ENCODE measurements around the gene SEMA4D. TPM values are rescaled to one million over a fixed set of nuclear protein-coding genes. Genes with fewer than 3 reads are reported as not detected.

Gene SEMA4D
- total and polyA plus RNA-seq, 7 donors: 1.4 to 35.1 (median 4.6) TPM

DNA sequence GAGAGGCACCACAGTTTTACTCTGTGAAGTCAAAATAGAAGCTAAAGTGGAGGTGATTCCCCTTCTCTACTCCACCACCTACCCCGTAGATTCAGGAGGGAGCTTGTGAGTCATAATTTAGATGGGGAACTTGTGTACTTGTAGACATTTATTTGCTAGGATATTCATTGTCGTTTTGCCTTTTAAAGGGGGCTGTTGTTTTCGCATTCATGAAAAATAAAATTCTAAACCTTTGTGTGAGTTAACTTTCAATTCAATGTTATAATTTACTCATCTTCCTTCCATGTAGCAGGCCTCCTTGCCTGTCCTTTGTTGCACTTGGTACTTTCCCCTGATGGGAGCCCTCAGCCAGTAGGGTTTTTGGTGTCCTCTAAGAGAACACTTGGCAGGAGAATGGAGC, 157.6 kb downstream of the SEMA4D start:
- H3K27ac ChIP-seq: no peak overlapping the region
- H3K4me3 ChIP-seq: no peak overlapping the region
- H3K27me3 ChIP-seq: no peaks in the 10 kb centered on the region
- TF ChIP-seq EP300 (IDR thresholded peaks at IDR 0.05) (no peak), POLR2AphosphoS5 (IDR thresholded peaks at IDR 0.05) (no peak)
- H3K36me3 ChIP-seq: peaks cover 17 to 100% (median 49%) of the 10 kb centered on the region in 4 donors
- DNase-seq: no peak
- WGBS, 2 donors: 85 to 92% methylated on average over 3 of the region's 3 CpGs
- H3K9me3 ChIP-seq: no peaks in the 10 kb centered on the region
- intact Hi-C loops (cut with DNase I): no loop called here
- H3K4me1 ChIP-seq: no peaks in the 10 kb centered on the region

DNA sequence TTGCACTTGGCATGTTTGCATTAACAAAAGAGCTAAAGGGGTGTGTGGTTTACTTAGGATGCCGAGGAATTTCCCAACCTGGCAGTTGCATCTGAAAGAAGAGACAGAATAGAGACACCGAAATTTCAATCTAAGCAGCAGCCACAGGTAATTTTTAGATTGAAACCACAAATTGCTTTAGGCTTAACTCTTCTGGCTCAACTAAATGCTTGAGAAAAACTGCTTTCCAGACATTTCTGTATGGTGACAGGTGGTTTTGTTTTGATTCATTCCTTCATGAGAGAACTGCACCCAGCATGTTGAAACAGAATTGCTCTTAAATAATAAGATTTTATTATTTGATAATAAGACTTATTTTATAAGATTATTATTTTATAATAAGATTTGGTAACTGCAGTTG, 158.1 kb downstream of the SEMA4D start:
- Histone ChIP-seq H3K4me1 (no peaks in the 10 kb centered on the region), H3K27me3 (no peaks in the 10 kb centered on the region), H3K4me3 (no peak overlapping the region), H3K36me3 (peaks cover 18 to 100% (median 47%) of the 10 kb centered on the region in 4 donors), H3K9me3 (no peaks in the 10 kb centered on the region), H3K27ac (no peak overlapping the region)
- intact Hi-C loops (cut with DNase I): no loop called here
- no peak for DNase-seq
- 85 to 86% methylated on average over 2 of the region's 2 CpGs for whole genome bisulfite sequencing, 2 donors
- TF ChIP-seq POLR2A (IDR thresholded peaks at IDR 0.05) (no peak), POLR2AphosphoS5 (IDR thresholded peaks at IDR 0.05) (no peak), EP300 (IDR thresholded peaks at IDR 0.05) (no peak), CTCF (IDR thresholded peaks at IDR 0.05) (no peak)

GRCh38 chr9:89330513-89330912, 167.4 kb downstream of the SEMA4D start:
- no peak for DNase-seq
- intact Hi-C loops (cut with DNase I): no loop called here
- H3K36me3 ChIP-seq: peaks cover 8 to 98% (median 58%) of the 10 kb centered on the region in 4 donors
- no peaks in the 10 kb centered on the region for H3K4me1 ChIP-seq
- WGBS, 2 donors: 96 to 97% methylated on average over 7 of the region's 7 CpGs
- H3K27me3 ChIP-seq: no peaks in the 10 kb centered on the region
- no peak overlapping the region for H3K27ac ChIP-seq
- H3K9me3 ChIP-seq: no peaks in the 10 kb centered on the region
- H3K4me3 ChIP-seq: no peak overlapping the region
- TF ChIP-seq POLR2AphosphoS5 (IDR thresholded peaks at IDR 0.05): no peak

- H3K27me3 ChIP-seq: no peaks in the 10 kb centered on the region
- H3K9me3 ChIP-seq: no peaks in the 10 kb centered on the region
- TF ChIP-seq EP300 (IDR thresholded peaks at IDR 0.05) (no peak), CTCF (IDR thresholded peaks at IDR 0.05) (no peak), POLR2A (IDR thresholded peaks at IDR 0.05) (no peak), POLR2AphosphoS5 (IDR thresholded peaks at IDR 0.05) (no peak)
- H3K4me3 ChIP-seq: no peak overlapping the region
- intact Hi-C loops (cut with DNase I): no loop called here
- no peak for DNase-seq
- H3K36me3 ChIP-seq: peaks cover 8 to 92% (median 55%) of the 10 kb centered on the region in 4 donors
- peaks cover 0 to 5% (median under 1%) of the 10 kb centered on the region in 4 donors for H3K4me1 ChIP-seq
- H3K27ac ChIP-seq: no peak overlapping the region
Observed at GRCh38 chr9:89329917-89330316, 168.0 kb downstream of the SEMA4D start.

GRCh38 chr9:89328064-89328463, 169.8 kb downstream of the SEMA4D start:
- H3K36me3 ChIP-seq: peaks cover 0 to 78% (median 38%) of the 10 kb centered on the region in 4 donors
- no peak for DNase-seq
- no peak overlapping the region for H3K27ac ChIP-seq
- H3K4me1 ChIP-seq: peaks cover 0 to 17% (median 11%) of the 10 kb centered on the region in 4 donors
- no peaks in the 10 kb centered on the region for H3K9me3 ChIP-seq
- WGBS, 2 donors: 53 to 81% methylated on average over 8 of the region's 8 CpGs
- H3K27me3 ChIP-seq: no peaks in the 10 kb centered on the region
- H3K4me3 ChIP-seq: no peak overlapping the region
- intact Hi-C loops (cut with DNase I): no loop called here
- no peak for TF ChIP-seq EP300 (IDR thresholded peaks at IDR 0.05)
- TF ChIP-seq CTCF (IDR thresholded peaks at IDR 0.05): no peak
- no peak for TF ChIP-seq POLR2AphosphoS5 (IDR thresholded peaks at IDR 0.05)
- TF ChIP-seq POLR2A (IDR thresholded peaks at IDR 0.05): no peak

DNA sequence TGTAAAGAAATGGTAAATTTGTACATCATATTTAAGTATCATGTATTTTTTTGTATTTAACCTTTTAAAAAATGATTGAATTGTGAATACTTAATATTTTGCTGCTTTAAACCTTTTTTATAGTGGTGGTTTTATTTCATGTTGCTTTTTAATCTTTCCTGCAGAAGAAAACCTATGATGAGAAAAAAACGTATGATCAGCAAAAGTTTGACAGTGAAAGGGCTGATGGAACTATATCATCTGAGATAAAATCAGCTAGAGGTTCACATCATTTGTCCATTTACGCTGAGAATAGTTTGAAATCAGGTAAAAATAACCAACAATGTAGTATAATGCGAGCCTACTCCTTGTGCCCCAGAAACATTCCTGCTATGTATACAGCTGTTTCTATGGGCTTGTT, 172.2 kb downstream of the SEMA4D start:
- no peak for TF ChIP-seq POLR2AphosphoS5 (IDR thresholded peaks at IDR 0.05)
- no peak for TF ChIP-seq POLR2A (IDR thresholded peaks at IDR 0.05)
- no peak for TF ChIP-seq CTCF (IDR thresholded peaks at IDR 0.05)
- TF ChIP-seq EP300 (IDR thresholded peaks at IDR 0.05): no peak
- WGBS, 2 donors: 90 to 92% methylated on average over 3 of the region's 3 CpGs
- Histone ChIP-seq H3K4me3 (no peak overlapping the region), H3K27me3 (no peaks in the 10 kb centered on the region), H3K36me3 (peaks cover 0 to 57% (median 28%) of the 10 kb centered on the region in 4 donors), H3K9me3 (no peaks in the 10 kb centered on the region), H3K27ac (no peak overlapping the region), H3K4me1 (peaks cover 0 to 37% (median 19%) of the 10 kb centered on the region in 4 donors)
- no peak for DNase-seq
- intact Hi-C loops (cut with DNase I): no loop called here
